ENCODE measurements around the gene SKAP1.

Gene SKAP1

DNA sequence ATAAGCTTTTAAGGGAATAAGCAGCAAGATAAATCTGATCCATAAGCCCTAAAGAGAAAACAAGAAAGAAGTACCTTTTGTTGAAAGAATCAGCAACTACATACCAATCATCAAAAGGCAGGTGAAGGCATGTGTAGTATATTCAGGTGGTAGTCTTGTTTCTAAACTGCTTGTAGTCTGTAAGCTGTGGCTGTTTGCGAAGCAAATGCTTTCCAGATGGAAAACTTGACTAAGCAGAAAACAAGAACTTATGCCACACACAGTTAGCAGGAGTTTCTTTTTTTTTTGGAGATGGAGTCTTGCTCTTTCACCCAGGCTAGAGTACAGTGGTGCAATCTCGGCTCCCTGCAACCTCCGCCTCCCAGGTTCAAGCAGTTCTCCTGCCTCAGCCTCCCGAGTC lies 334.4 kb downstream of the SKAP1 start:
- H3K27me3 ChIP-seq (ENCODE audit: insufficient read depth, poor library complexity, severe bottlenecking): no peaks in the 10 kb centered on the region
- H3K27ac ChIP-seq (replicated peaks): no peak overlapping the region
- no peak for TF ChIP-seq GABPA (IDR thresholded peaks at IDR 0.05; ENCODE audit: low read depth)
- TF ChIP-seq POLR2AphosphoS5 (IDR thresholded peaks at IDR 0.05; ENCODE audit: low read depth): no peak
- TF ChIP-seq, protein P1, sequence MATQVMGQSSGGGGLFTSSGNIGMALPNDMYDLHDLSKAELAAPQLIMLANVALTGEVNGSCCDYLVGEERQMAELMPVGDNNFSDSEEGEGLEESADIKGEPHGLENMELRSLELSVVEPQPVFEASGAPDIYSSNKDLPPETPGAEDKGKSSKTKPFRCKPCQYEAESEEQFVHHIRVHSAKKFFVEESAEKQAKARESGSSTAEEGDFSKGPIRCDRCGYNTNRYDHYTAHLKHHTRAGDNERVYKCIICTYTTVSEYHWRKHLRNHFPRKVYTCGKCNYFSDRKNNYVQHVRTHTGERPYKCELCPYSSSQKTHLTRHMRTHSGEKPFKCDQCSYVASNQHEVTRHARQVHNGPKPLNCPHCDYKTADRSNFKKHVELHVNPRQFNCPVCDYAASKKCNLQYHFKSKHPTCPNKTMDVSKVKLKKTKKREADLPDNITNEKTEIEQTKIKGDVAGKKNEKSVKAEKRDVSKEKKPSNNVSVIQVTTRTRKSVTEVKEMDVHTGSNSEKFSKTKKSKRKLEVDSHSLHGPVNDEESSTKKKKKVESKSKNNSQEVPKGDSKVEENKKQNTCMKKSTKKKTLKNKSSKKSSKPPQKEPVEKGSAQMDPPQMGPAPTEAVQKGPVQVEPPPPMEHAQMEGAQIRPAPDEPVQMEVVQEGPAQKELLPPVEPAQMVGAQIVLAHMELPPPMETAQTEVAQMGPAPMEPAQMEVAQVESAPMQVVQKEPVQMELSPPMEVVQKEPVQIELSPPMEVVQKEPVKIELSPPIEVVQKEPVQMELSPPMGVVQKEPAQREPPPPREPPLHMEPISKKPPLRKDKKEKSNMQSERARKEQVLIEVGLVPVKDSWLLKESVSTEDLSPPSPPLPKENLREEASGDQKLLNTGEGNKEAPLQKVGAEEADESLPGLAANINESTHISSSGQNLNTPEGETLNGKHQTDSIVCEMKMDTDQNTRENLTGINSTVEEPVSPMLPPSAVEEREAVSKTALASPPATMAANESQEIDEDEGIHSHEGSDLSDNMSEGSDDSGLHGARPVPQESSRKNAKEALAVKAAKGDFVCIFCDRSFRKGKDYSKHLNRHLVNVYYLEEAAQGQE (IDR thresholded peaks at IDR 0.05; ENCODE audit: insufficient replicate concordance, low read depth): no peak
- TF ChIP-seq, protein P2, sequence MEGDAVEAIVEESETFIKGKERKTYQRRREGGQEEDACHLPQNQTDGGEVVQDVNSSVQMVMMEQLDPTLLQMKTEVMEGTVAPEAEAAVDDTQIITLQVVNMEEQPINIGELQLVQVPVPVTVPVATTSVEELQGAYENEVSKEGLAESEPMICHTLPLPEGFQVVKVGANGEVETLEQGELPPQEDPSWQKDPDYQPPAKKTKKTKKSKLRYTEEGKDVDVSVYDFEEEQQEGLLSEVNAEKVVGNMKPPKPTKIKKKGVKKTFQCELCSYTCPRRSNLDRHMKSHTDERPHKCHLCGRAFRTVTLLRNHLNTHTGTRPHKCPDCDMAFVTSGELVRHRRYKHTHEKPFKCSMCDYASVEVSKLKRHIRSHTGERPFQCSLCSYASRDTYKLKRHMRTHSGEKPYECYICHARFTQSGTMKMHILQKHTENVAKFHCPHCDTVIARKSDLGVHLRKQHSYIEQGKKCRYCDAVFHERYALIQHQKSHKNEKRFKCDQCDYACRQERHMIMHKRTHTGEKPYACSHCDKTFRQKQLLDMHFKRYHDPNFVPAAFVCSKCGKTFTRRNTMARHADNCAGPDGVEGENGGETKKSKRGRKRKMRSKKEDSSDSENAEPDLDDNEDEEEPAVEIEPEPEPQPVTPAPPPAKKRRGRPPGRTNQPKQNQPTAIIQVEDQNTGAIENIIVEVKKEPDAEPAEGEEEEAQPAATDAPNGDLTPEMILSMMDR (IDR thresholded peaks at IDR 0.05; ENCODE audit: insufficient read depth, low read length): no peak
- no peak for TF ChIP-seq SPI1 (IDR thresholded peaks at IDR 0.05; ENCODE audit: borderline replicate concordance, low read depth)
- H3K4me3 ChIP-seq (replicated peaks; ENCODE audit: insufficient read depth, low read length): no peak overlapping the region
- no peak for DNase-seq (ENCODE audit: low read depth in 1 of 2, low spot score in 1 of 2)

DNA sequence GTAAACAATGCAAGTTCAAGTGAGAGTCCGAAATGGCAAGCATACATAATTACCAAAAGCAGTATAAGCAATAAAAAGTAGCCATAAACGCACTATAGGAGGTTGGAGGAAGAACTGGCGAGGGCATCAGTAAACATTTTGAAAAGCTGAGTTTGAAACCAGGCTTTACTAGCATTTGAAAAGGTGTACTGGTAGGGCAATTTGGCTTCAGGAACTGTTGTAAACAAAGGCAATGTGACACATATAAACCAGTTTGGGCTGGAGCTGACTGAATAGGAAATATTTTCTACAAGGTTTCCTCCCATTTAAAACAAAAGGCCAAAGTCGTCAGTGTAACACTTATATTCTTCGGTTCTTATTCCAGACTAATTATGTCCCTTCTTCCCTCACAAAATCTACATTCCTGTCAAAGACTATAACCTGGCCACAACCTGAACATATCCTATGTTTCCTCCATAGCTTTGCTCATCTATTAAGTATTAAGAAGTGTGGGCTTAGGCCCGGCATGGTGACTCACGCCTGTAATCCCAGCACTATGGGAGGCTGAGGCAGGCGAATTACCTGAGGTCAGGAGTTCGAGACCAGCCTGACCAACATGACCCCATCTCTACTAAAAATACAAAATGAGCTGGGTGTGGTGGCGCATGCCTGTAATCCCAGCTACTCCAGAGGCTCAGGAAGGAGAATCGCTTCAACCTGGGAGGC lies 336.5 kb downstream of the SKAP1 start:
- Histone ChIP-seq H3K27ac (replicated peaks) (no peak overlapping the region), H3K27me3 (ENCODE audit: insufficient read depth, poor library complexity, severe bottlenecking) (no peaks in the 10 kb centered on the region), H3K4me3 (replicated peaks; ENCODE audit: insufficient read depth, low read length) (no peak overlapping the region)
- TF ChIP-seq, protein P1 (IDR thresholded peaks at IDR 0.05; ENCODE audit: insufficient replicate concordance, low read depth): no peak
- no peak for TF ChIP-seq GABPA (IDR thresholded peaks at IDR 0.05; ENCODE audit: low read depth)
- TF ChIP-seq SPI1 (IDR thresholded peaks at IDR 0.05; ENCODE audit: borderline replicate concordance, low read depth): no peak
- TF ChIP-seq, protein P2 (IDR thresholded peaks at IDR 0.05; ENCODE audit: insufficient read depth, low read length): no peak
- TF ChIP-seq POLR2AphosphoS5 (IDR thresholded peaks at IDR 0.05; ENCODE audit: low read depth): no peak
- DNase-seq (ENCODE audit: low read depth in 1 of 2, low spot score in 1 of 2): no peak

DNA sequence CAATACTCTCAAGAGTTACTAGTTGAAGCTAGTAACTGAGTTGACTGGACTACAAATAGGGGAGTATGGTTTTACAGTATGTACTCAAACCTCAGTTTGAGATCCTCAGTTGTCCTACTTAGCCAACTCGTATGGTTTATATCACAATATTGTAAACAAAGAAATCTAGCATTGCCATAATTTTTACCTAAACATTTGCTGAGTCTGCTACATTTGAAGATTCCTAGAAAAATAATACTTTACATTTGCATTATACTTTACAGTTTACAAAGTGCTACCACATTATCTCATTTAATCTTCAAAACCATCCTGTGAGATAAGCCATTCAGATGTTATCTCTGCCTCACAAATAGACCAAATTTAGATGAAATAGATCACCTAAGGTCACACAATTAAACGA lies 345.1 kb downstream of the SKAP1 start:
- Histone ChIP-seq H3K27me3 (ENCODE audit: insufficient read depth, poor library complexity, severe bottlenecking) (no peaks in the 10 kb centered on the region), H3K4me3 (replicated peaks; ENCODE audit: insufficient read depth, low read length) (no peak overlapping the region), H3K27ac (replicated peaks) (no peak overlapping the region)
- no peak for DNase-seq (ENCODE audit: low read depth in 1 of 2, low spot score in 1 of 2)
- TF ChIP-seq, protein P1 (IDR thresholded peaks at IDR 0.05; ENCODE audit: insufficient replicate concordance, low read depth): no peak
- TF ChIP-seq GABPA (IDR thresholded peaks at IDR 0.05; ENCODE audit: low read depth) (no peak), POLR2AphosphoS5 (IDR thresholded peaks at IDR 0.05; ENCODE audit: low read depth) (no peak), SPI1 (IDR thresholded peaks at IDR 0.05; ENCODE audit: borderline replicate concordance, low read depth) (no peak)
- TF ChIP-seq, protein P2 (IDR thresholded peaks at IDR 0.05; ENCODE audit: insufficient read depth, low read length): no peak

Measured in HL-60 (cell line).